Activated CD4-positive, CD25-positive, alpha-beta regulatory T cell (primary cell): ENCODE results near the gene G6PC3.
A peak's percentile ranks its signal among the peaks of the same experiment; 100 is the strongest.
"Not testable (repeated sequence)": the region's sequence is repeated elsewhere in the genome, so short reads cannot be mapped to it uniquely, and the experiment has no call there.

Source experiments
- DNase-seq, 4 experiments: peaks; one replicate each; lab custom pipeline; 2025; lab: John Stamatoyannopoulos, UW

Gene G6PC3

DNA sequence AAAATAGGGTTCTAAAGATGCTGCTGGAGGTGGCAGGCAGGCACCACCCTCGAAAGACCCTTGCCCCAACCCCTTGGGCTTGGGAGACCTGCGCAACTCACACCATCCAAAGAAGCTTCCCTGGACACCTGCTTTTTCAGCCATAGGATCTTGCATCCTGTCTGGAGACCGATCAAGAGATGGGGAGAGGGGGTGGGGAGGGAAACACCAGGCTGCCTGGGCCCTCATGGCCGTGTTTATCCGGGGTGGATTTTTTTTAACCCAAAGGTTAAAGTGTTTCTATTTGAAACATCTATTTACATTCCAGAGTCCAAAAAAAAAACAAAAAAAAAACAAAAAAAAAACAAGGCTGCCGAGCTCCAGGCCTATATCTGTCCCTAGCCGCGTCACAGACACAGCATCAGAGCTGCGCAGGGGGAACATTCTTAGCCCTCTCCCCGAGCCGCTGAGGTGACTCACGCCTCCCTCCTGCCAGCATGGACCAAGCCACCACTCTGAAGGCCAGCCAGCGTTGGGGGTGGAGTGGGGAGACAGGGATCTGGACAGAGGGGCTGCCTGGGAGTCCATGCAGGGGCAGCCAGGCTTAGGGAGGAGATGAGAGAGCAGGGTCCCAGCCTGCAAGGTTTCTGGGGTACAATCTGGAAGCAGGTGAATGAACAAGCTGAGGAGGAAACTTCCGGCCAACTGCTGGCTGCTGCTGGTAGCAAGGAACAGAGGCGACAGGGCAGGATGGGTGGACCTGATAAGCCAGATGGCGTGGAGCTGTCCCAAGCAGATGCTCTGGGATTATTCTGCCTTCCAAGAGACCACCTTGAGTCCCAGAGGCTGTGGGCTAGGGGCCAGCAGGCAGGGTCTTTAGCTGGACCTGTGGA, 38.1 kb downstream of the G6PC3 start:
- DNase-seq: no peak

DNA sequence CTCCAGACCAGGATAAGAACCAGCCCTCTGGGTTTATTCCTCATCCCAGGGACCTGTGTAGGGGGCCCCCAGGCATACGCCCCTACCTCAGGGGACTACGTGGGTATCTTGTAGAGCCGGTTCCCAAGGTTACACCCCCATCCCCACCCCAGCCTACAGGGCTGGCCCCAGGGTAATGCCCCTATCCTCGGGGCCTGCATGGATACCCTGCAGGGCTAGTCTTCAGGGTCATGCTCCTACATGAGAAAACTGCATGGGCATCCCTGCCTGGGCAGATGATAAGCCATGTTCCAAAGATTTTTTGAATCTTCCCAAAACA, 38.7 kb downstream of the G6PC3 start:
- DNase-seq: no peak

DNA sequence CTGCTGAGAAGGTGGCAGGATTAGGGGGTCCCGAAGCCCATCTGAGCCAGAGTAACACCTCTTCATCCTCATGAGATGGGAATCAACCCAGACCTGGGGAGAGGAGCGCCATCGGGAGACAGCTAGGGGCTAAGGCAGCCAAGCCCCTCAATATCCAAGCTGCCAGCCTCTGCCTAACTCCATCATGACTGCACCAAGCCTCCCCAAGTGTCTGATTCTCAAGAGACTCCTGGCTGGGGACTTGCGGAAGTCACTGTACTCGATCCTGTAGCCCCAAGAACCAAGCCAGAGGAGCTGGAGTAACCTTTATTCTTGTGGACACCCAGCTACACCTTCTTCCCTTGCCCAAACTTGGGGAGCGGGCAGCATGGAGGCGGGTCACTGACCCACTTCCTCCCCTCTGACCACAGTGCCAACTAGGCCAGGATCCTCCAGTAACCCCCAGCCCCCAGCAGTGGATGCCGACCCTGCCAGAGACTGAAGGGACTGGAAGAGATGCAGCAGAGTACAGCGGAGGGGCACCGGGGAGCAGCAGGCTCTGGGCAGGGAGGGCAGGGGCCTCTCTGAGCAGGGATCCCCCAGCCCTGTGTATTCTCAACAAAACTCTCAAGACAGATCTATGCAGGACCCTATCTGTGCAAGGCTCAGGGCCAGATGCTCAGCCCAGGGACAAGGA, 39.6 kb downstream of the G6PC3 start:
- no peak for DNase-seq

DNA sequence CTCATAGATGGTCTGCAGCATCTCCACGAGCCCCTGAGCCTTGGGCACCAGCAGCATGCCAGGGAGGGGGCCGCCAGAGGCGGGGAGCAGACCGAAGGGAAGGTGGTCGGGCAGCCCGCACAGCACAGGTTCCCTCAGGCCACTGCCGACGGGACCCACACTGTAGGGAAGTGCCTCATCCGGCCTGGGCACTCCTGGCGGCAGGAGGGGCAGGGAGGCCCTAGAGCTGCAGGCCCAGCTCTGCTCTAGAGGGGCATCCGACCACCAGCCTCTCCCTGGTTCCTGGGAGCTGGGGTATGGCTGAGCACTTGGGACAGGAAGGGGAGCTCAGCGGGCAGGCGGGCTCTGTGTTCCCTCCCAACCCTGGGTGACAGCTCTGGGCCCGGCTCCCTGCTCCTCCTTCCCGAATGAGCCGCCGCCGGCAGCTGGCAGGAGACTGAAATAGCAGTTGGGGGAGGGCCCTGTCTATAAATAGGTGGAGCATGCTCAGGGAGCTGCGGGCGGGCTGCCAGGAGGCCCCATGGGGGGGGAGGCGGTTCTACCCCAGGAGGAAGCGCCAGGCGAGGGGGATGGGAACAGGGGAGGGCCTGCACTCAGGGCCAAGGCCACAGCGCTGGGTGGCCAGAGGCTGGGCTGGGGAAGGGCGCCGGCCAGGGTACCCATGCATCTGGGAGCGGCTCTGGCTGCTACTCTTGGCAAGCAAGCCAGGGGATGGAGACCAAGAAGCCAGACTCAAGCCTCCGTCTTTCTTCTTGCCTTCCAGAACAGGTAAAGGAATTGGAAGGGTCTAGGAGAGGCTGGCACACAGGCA, 40.5 kb downstream of the G6PC3 start:
- peak in 2 of 4 experiments; percentile 10 to 32 for DNase-seq

DNA sequence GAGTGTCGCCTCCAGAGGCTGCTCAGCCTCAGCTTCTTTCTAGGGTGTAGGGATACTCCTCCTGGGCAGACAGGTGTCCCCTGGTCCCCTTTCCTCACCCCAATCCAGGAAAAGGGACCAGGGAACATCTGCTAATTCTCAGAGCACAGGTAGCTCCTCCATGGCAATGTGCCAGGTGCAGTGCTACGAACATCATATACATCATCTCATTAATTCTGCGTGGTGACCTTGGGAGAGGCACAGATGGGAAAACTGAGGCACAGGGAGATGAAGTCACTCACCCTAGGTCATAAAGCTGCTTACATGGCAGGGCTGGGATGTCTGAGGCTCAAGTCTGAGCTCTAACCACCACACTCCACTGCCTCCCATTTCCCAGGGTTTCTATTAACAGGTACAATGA, 41.2 kb downstream of the G6PC3 start:
- DNase-seq: no peak

DNA sequence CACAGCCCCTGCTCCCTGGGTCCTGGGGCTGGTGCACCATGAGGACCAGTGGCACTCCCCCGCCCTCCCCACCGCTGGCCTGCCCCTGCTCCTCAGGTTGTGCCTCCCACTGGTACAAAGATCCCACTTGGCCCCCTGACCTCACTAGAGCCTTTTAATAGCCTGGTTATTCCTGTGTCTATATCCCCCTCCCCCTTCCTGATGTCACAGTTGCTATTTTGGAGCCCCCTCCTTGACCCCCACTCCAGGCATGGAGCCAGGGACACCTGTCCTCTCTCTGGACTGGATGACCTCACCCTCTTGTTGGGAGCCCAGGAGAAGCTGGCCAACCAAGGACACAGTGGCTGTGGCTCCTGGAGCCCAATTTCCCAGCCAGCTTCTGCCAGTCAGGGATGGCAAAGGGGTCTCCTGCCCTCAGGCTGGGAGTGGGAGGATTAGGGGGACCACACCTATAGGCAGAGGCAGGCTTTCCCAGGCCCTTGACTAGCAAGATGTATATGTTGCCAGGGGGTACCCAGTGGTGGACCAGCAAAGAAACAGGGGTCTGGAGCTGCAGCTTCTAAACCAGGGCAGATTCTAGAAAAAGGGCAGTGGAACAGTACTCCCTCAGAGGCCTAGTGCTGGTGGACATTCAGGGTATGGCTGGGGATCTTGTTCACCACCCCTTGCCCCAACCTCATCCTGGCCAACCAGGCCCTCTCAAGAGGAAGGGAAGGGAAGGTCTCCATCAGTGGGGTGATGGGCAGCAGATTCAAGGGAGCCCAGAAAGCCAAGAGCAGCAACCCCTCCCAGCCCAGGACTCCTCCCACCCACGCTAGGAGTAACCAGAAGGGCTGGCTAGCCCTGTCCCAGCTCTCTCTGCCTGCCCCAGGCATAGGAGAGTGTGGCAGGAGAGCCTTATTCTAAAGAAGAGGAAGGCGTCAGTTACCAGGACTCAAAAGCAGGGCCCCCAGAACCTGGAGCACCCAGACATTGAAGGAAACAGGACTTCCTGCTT, 42.0 kb downstream of the G6PC3 start:
- no peak for DNase-seq

DNA sequence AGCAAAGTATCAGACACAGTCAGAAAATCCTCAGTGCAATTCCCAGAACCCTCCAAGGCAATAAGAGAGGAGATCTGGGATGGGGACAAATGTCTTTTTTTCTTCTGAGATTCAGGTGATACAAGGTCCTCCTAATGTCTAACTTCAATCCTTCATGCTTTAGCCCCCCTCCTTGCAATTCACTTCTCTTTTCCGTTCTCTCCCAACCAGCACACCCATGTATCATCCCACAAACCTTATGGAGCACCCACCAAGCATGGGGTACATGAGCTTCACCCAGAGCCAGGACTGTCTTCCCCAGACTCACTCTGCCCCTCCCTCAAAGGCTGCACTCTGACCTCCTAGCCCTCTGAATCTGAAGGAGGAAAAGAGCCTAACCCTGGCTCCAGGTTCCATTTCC, 42.8 kb downstream of the G6PC3 start:
- DNase-seq: no peak

DNA sequence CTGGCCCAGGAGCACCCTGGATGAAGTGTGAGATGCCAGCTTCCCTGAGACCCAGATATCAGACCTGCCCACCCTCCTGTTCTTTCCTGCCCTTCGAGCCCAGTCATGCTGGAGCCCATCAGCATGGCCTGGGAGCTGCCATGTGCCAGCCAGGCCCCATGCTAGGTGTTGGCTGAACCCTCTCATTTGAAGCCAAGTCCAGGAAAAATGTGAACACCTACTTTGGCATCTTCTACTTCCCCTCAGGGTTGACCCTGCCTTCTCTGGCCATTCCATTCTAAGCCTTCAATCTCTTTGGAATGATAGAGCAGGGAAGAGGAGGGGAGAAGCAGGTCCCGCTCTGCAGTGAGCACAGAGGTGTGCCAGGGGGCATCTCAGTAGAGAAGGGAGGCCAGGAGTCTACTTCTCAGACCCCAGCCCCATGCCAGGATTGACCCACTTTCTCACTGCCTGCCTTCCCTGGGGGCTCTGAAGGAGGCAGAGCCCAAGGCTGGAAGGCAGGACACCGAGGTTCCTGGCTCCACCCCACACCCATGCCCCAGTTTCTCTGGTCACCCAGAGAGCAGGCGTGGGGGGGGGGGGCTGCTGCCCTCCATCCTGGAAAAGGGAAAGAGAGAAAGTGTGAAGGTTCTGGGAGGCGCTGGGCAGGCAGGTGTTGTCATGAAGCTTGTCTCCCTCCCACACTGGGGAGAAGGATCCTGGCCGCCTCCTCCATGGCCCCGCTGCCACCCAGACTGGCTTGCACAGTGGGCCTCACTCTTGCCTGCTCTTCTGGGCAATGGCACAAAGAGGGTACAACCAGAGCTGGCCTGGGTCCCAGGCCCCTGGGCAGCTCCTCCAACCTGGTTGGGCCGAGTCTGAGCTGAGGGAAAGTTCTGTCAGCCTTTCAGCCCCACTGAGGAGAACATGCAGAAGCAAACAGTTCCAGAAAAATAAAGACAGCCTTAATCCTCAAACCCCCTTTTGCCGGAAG, 43.6 kb downstream of the G6PC3 start:
- DNase-seq: no peak

DNA sequence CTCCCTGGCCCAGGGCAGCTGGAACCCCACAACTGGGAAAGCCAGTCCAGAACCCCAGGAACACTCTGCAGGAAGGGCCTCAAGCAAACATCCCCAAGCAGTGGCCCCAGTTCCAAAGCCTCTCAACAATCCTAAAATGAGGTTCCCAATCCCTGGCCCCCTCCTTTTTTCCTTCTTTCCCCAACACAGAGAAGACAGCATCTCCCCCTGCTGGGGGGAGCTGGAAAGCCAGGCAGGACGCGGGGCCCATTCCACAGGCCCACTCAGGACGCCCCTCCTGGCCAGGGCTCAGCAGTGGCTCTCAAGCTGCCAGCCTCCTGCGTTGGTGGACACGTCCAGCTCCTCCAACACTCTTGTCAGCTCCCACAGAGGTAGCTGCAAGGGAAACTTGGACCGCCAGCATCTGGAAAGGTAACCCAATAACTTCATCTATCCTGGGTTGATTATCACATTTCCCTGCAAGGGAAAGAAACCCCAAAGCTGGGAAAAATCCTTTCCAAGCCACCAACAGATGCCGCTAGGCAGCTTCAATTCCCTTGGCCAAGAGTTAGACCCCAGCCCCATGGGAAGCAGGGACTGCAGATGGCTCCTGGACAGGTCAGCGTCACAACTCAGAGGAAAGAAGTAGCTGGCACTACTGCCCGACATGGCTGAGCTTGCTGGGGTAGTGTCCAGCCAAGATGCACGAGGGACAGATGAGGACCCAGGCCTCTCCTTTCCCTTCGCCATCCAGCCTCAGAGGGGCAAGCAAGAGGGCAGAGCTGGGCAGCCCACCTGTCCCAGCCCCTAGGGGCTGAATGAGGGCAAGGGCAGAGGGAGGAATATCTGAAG, 45.3 kb downstream of the G6PC3 start:
- DNase-seq: peak in 1 of 4 experiments; percentile 11

DNA sequence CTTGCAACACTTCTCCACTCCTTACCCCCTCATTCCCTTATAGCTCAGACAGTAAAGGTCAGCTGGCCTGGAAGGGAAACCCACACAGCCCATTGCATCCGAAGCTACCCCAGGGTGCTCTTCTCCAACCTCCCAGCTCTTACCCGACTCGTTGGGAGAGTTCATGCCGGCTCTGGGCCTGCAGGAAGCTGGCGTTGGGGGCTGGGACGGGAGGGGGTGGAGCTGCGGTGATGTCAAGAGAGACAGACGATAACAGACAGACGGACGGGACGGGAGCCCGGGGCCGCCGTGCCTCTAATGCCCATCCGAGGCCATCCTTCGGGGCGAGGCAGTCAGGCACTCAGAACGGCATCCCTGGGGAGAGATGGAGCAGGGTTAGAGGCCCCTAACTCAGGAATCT, 46.8 kb downstream of the G6PC3 start:
- DNase-seq: no peak

DNA sequence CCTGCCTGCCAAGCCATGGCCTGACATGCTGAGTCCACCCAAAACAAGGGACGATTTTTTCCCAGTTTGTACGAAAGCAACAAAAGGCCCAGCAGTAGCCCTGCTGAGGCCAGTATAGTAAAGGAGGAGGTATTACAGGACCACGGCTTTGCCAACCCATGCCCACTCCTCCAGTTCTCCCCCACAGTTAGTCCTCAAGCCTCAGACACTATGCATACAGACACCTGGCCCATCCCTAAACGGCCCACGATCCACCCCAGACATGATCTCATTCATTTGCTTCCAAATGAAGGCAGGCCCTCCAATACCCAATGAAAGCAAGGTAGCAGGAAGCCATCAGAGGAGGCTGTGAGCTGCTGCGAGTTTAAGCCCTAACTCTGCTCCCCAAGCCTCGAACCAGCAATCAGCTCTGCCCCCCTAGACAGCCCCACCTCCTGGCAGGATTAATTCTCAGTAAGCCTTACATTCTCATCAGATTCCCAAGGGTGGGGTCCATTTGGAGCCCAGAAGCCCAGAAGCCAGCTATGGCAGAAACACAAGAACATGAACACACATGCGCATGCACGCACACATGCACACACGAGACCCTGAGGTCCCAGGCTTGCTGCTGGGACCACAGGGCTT, 48.0 kb downstream of the G6PC3 start:
- no peak for DNase-seq

DNA sequence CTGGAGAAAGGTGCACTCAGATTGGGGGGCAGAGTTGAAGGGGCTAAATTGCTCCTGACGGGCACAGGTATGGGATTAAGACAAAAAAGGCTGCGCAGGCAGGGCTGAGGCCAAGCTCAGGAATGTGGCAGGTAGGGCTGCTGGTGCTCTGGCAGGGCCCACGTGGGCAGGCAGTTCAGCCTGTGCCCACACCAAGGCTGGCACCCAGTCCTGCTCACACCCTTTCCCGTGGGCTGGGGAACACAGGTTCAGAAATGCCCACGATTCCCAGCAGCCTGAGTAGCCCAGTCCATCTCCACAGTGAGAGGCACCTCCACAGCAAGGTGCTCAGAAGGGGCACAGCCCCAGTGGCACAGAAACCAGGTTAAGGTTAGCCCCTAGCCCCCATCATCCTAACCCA, 48.5 kb downstream of the G6PC3 start:
- no peak for DNase-seq

DNA sequence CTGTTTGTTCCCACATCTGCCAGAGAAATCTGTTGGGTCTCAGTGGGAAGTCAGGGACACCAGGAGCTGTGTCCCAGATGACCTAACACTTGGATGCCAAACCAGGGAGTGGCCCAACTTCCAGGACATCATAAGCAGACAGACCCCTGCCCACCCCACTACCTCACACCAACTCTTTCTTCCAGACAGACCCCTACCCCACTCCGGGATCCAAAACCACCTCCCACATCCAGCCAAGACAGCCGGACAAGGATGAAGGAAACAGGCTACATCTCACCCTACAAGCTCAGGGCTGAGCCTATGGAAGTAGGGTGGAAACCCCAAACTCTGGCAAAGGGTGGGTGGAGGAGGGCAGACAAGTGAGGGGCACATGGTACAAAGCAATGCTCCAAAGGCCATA, 49.3 kb downstream of the G6PC3 start:
- no peak for DNase-seq

DNA sequence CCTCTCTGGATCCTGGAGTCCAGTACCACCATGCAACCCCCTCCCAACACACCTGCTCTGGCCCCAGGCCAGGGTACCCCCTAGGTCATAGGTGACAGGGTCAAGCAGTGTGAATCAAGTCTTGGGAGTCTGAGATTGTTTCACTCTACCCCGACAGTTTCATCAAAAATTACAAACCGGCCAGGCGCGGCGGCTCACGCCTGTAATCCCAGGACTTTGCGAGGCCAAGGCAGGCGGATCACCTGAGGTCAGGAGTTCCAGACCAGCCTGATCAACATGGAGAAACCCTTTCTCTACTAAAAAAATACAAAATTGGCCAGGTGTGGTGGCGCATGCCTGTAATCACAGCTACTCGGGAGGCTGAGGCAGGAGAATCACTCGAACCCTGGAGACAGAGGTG, 49.7 kb downstream of the G6PC3 start:
- DNase-seq: not testable (repeated sequence)

DNA sequence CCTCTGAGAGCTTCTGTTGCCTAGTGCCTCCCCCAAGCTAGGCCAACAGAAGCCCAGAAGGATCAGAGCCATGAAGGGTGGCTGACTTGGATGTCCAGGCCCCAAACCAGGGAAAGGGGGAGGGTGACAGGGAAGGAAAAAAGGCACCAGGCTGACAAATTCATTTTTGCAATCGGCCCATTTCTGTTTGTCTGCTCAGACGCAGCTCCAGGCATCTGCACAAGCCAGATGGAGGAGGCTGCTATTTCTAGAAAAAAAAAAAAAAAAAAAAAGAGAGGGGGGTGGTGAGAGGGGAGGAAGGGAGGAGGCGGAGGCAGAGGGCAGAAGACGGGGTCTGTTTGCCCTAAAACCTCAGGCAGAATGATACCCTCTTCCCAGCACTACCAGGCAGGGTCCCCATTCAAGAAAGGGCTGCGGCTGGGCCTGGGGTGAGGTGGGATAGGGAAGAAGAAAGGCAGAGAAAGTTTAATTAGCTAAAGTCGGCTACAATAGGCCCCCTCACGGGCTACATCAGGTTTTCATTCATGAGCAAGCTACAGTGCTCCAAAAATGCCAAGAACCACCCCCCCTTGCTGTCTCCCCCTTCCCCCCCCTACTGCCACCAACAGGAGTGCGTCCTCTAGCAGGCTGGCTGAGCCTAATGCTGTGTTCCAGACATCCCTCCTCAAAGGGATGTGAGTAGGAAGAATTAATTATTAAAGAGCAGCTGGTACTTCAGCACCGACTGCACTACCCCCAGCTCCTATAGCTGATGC, 50.5 kb downstream of the G6PC3 start:
- no peak for DNase-seq

DNA sequence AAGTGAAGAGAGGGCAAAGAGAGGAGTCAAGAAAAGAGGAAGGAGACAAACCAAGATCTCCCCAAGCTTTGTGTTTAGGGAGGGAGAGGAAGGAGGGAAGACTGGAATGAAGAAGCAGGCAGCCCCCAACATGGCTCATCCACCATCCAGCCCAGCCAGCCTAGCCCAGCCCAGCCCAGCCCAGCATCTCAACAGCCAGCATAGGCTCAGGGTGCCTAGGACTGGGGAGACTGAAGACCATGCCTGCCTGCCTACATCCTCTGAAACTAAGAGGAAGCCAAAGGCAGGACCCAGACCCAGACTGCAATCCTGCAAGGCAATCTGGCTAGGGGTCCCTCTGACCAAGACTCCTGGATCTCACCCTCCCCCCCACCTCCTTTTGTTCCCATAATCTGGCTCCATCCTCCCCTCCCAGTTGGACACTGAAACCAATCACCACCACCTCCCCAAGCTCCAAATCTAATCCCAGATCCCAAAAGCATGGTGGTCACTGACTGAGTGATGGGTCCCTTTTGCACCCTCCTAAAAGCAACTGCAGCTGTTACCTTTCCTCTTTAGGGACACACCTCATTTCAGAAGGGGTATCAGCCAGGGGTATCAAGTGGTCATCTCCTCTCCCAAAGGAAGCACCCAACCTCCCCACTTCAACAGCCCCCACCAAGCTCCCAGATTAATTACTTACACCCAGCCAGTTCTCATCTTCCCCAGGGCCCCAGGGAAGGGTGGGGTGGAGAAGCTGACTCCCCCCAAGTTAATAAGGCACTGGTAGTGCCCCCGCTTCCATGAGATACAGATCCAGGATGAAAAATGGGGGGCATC, 51.7 kb downstream of the G6PC3 start:
- DNase-seq: no peak

DNA sequence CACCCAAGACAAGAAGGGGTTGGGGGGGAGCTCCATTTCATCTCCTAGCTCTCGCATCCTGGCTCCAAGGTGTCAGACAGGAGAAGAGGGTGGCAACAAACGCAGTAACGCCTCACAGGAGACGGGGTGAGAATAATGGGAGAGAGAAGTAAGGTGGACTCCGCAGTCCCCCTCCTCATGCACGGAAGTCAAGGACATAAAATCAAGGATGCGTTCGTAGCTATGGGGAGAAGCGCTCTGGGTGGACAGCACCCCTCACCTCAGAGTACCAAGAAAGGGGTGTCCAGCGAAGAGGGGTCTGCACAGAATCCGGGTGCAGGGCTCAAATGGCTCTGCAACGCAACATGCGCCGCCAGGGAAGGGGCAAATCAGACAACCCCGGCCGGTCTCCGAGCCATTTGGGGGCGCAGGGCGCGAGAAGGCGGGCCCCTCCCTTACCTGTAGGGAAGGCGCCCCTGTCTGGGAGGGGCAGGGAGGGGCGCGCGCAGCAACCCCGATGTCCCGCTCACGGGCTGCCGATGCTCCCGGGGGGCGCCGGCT, 52.4 kb downstream of the G6PC3 start:
- DNase-seq: no peak
